Measurements from ENCODE around the gene KCTD4.
"Not testable (repeated sequence)": the region's sequence is repeated elsewhere in the genome, so short reads cannot be mapped to it uniquely, and the experiment has no call there.

Gene KCTD4

GRCh38 chr13:45215392-45216077 is 14.7 kb upstream of the KCTD4 start:
- DNase-seq (ENCODE audit: low read depth in 2 of 2): no peak

GRCh38 chr13:45209229-45209628 is 8.4 kb upstream of the KCTD4 start:
- no peak for DNase-seq (ENCODE audit: low read depth in 2 of 2)

GRCh38 chr13:45208132-45208531 is 7.3 kb upstream of the KCTD4 start:
- DNase-seq (ENCODE audit: low read depth in 2 of 2): no peak

GRCh38 chr13:45207319-45207718 is 6.5 kb upstream of the KCTD4 start:
- no peak for DNase-seq (ENCODE audit: low read depth in 2 of 2)

GRCh38 chr13:45206340-45206739 is 5.5 kb upstream of the KCTD4 start:
- DNase-seq (ENCODE audit: low read depth in 2 of 2): peak in 1 of 2 donors; percentile 3

GRCh38 chr13:45205124-45205523 is 4.3 kb upstream of the KCTD4 start:
- no peak for DNase-seq (ENCODE audit: low read depth in 2 of 2)

- DNase-seq (ENCODE audit: low read depth in 2 of 2): no peak
These were observed 1.1 kb downstream of the KCTD4 start for GRCh38 chr13:45199711-45200110.

- no peak for DNase-seq (ENCODE audit: low read depth in 2 of 2)
These were observed 1.9 kb downstream of the KCTD4 start for GRCh38 chr13:45198924-45199323.

GRCh38 chr13:45198041-45198440 is 2.8 kb downstream of the KCTD4 start:
- no peak for DNase-seq (ENCODE audit: low read depth in 2 of 2)

- no peak for DNase-seq (ENCODE audit: low read depth in 2 of 2)
These were observed 4.2 kb downstream of the KCTD4 start for GRCh38 chr13:45196622-45197021.

GRCh38 chr13:45196096-45196495 is 4.7 kb downstream of the KCTD4 start:
- DNase-seq (ENCODE audit: low read depth in 2 of 2): no peak

- no peak for DNase-seq (ENCODE audit: low read depth in 2 of 2)
These were observed 5.4 kb downstream of the KCTD4 start for GRCh38 chr13:45195421-45195820.

GRCh38 chr13:45194081-45194939 is 6.5 kb downstream of the KCTD4 start:
- no peak for DNase-seq (ENCODE audit: low read depth in 2 of 2)

GRCh38 chr13:45191874-45192273 is 9.0 kb downstream of the KCTD4 start:
- DNase-seq (ENCODE audit: low read depth in 2 of 2): no peak

GRCh38 chr13:45189511-45189910 is 11.3 kb downstream of the KCTD4 start:
- DNase-seq (ENCODE audit: low read depth in 2 of 2): not testable (repeated sequence)

- not testable (repeated sequence) for DNase-seq (ENCODE audit: low read depth in 2 of 2)
These were observed 11.8 kb downstream of the KCTD4 start for GRCh38 chr13:45189077-45189476.

- no peak for DNase-seq (ENCODE audit: low read depth in 2 of 2)
These were observed 15.6 kb downstream of the KCTD4 start for GRCh38 chr13:45185286-45185685.

- DNase-seq (ENCODE audit: low read depth in 2 of 2): no peak
These were observed 16.2 kb downstream of the KCTD4 start for GRCh38 chr13:45184693-45185092.

GRCh38 chr13:45180713-45181601 is 19.9 kb downstream of the KCTD4 start:
- no peak for DNase-seq (ENCODE audit: low read depth in 2 of 2)

GRCh38 chr13:45180303-45180702 is 20.5 kb downstream of the KCTD4 start:
- DNase-seq (ENCODE audit: low read depth in 2 of 2): no peak

- DNase-seq (ENCODE audit: low read depth in 2 of 2): no peak
These were observed 21.4 kb downstream of the KCTD4 start for GRCh38 chr13:45179428-45179827.
